Kidney glomerular epithelial cell (primary cell): Measurements from ENCODE around the gene UBE2U.
A peak's percentile ranks its signal among the peaks of the same experiment; 100 is the strongest.

Experiments used
- DNase-seq: peaks from one replicate; lab custom pipeline; 2025; lab: John Stamatoyannopoulos, UW

The UBE2U gene, protein sequence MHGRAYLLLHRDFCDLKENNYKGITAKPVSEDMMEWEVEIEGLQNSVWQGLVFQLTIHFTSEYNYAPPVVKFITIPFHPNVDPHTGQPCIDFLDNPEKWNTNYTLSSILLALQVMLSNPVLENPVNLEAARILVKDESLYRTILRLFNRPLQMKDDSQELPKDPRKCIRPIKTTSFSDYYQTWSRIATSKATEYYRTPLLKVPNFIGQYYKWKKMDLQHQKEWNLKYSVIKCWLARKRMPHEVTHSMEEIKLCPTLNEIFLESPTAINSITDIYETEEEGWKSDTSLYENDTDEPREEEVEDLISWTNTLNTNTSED

DNA sequence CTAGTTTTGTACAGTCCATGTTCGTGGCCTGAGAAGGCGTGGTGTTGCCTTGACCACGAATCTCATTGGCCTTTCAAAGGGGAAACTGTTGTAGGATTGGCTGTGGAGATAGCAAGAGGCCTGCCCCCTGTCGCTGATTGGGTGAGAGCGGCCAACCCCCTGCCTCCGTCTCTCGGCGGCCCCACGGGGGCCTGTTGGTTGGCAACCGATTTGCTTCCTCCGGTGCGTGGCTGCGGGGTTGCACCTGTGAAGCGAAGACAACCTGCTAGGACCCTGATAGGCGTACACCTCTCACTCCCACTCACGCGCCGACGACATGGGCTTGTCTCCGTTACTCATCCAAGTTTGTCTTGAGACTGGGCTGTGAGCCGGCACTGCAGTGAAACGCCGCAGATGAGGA lies at the start of gene UBE2U:
Gene UBE2U (plus strand): TSS at position 204 of the 400 bp plus-strand sequence. CDS start 428 bp downstream, outside the sequence.
- DNase-seq = no peak

DNA sequence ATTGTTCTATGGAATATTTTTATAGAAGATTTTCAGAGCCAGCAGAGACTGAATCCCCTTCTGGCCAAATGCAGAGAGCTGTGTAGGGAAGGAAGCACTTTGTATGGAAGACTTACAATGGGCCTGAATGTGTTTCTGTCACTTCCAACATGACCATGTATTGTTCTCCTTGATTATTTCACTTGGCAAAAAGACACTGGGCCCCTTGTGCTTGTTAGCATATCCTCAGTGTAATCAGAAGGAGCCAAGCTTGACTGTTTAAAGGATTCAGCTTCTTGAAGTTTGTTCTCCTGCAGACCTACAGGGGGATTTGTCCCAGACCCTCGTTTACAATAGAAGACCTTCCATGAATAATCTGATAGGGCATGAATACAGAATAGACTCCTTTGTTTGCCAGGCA lies 48.1 kb upstream of the UBE2U start:
- DNase-seq = no peak

DNA sequence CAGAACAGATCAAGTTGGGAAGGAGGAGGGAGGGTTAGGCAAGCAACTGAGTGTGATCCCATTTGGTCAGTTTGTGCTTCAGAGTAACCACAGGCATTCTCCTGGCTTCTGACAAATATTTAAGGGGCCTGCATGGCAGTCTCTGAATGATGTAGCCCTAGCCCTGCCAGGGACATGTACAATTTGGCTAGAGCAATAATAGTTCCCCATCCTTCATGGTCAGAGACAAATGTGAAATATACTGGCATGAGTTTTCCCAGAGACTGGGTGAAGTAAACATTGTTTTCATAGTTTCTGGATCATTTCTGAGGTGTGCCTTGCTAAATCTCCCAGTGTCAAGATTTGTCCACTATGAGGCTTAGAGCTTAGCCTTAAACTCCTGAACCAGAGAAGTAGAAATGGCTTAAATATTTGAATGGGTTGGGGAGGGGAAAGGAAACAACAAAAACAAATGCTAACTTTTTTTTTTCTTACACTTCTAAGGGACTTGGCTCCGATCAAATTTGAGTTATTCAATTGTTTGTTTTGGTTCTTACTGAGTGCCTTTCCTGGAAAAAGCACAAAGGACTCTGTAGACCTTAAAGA lies 42.0 kb upstream of the UBE2U start:
- no peak for DNase-seq

DNA sequence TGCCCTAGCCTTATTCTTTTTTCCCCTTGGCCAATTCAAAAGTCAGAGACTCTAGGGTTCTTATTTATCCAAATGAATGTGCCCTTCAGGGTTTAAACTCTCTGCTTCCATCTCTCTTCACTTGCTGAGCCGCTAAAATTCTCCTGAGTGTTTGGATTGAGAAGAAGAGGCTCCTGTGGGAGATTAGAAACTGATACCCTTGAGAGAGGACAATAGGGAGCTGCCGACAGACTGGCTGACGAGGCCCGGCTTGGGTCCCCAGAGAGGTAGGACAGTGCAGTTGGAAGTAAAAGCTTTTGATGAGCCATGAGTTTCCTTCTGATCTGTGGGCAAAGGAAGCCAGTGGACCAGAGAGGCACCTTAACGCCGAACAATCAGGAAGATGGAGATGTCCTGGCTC lies 41.3 kb upstream of the UBE2U start:
- no peak for DNase-seq

DNA sequence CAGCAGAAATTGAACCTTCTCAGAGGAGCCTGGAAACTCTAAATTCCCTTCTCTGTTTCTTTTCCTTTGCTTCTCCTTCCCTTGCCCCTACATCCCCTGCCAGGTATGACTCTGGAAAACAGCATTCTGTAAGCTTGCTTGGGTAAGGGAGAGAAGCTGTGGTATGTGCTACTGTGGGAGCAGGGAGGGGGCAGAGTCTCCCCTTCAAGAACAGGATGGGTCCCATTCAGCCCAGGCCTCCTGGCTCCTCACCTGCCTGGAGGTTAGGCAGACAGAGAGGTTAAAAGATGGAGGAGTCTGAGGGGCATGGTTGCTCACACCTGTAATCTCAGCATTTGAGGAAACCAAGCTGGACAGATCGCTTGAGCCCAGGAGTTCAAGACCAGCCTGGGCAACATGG lies 40.6 kb upstream of the UBE2U start:
- no peak for DNase-seq

DNA sequence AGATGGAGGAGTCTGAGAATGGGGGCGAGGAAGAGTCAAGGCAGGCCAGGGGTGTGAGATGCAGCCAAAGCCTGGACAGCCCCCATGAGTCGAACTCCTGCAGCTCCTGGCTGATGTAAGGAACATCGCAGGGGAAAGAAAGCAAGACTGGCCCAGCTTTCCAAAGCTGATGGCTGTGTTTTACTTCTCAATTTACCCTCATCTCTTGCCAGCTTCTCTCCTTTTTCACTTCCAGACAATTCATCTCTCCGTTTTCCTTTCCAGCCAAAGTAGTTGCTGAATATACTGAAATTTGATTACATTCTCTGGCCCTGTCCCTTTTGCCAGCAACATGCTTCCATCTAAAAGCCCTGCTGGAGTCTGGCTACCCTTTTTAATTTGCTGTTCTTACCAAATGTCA lies 40.0 kb upstream of the UBE2U start:
- DNase-seq = no peak

DNA sequence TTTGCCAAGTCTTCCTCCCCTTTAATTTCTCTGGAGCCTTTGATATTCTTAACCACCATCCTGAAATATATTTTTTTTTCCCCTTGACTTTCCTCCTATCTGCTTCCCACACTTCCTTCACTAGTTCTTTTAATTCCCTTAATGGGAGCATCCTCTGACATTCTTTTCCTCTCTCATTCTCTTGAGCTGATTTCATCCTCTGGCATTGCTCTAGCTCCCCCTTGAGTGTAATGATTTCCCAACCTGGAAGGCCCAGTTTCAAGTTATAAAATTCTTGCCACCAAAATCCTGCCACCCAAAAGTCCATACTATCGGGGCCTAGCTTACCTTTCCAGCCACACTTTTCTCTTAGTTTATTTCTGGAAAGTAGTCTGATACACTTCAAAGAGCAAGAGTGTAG lies 39.5 kb upstream of the UBE2U start:
- peak; percentile 56 for DNase-seq

DNA sequence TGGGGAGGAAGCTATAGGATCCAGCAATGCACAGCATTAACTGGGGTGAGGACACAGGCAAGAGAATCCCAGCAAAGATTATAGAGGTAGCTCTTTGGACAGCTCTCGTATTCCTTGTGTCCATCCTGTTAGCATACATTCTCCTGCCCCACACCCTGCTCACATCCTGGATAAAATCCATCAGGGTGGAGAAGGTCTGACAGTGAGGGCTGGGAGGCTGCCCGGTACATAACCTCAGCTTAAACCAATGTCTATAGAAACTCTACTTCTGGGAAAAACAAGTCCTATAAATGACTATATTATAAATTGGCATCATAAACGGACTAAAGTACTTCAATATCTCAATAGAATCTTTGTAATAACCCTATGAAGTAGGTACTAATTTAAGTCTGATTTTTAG lies 36.8 kb upstream of the UBE2U start:
- no peak for DNase-seq

DNA sequence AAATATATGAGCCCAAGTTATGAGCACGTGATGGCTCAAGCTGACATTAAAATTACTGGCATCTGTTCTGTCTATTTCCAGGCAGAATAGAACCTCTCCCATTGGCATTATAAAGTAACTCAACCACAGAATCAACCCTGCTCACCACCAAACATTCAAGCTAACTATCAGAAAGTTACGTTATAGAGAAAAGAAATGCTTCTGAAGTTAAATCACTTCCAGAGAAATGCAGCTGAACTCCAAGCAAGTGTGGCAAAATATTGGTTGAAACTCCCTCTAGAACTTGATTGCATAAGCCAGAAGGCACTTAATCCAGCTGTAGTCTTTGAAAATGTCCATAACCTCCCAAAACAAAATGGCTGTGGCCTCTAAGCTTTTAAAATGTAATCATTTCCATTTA lies 36.2 kb upstream of the UBE2U start:
- DNase-seq = no peak

DNA sequence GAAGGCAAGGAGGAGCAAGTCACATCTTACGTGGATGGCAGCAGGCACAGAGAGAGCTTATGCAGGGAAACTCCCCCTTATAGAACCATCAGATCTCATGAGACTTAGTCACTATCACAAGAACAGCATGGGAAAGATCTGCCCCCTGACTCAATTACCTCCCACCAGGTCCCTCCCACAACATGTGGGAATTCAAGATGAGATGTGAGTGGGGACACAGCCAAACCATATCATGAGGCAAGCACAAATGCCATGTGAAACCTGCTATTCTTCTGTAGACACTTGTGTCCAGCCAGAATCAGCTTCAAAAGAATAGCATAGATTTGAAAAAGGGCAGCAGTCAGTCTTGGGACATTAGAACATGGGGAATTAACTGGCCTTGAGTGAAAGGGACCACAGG lies 32.2 kb upstream of the UBE2U start:
- DNase-seq = no peak

DNA sequence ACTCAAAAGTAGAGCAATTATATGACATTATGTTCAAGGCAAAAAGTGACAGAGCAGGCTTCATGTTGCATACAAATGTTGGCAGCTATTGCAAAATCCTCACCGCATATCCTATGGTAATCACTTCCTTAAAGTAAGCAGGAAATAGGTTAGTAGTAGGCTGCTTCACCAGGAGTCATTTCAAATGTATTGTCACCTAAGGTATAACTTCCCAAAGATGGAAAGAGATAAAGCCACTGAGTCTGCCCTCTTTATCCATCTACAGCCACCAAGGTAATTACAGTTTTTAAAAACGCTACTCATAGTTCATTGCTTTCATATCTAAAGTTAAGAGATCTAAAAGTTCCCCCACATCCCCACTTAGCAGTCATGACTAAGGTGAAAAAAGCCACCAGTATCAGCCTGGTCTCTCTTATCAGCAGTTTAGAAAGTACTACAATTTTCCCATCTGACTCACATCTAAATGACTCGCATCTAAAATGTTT lies 31.6 kb upstream of the UBE2U start:
- peak; percentile 68 for DNase-seq

DNA sequence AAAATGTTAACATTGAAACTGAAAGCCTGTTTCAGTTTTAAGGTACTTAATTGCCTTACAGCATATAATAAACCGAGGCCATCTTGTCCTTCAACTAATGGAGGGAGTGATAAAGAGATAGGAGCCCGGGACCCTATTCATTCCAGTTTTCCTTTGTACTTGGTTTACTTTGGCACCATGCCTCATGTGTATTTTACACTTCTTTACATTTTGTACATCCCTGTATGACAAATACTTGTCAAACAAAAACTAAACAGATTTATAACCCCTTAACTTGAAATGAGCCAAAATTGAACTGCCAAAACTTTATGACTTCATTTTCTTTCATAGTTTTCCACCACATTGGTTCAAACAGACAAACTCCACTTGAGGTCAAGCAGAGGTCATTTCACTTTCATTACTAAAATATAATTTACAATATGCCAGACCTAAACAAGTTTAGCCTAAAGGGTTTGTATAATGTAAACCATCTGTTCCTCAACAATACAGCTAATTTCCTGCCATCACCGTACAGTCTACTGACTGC lies 30.9 kb upstream of the UBE2U start:
- no peak for DNase-seq

DNA sequence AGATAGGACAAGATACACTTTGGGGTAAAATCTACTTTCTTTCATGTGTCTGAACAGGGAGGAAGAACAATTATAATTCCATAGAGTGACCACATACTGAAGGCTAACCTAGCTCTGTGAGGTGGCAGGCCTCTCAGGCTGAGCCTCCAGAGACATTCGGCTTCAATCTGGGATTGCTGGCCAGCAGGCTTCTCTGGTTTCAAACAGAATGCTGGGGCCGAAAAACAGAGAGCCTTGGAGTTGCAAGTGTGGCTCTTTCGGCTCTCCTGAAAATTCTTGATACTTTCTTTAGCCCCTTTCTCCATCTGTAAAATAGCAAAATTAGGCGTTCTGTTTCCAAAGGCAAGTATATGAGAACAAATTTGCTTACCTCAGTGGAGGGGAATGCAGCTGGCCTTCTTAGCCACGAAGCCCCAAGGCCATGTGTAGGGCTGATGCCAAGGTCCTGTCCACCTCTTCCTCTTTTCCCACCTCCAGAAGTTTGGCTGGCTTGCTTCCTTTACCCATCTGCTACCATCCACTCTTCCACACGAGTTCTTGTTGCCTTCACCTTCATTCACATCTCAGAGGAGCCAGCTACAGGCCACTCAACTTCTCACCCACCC lies 30.0 kb upstream of the UBE2U start:
- DNase-seq = no peak

DNA sequence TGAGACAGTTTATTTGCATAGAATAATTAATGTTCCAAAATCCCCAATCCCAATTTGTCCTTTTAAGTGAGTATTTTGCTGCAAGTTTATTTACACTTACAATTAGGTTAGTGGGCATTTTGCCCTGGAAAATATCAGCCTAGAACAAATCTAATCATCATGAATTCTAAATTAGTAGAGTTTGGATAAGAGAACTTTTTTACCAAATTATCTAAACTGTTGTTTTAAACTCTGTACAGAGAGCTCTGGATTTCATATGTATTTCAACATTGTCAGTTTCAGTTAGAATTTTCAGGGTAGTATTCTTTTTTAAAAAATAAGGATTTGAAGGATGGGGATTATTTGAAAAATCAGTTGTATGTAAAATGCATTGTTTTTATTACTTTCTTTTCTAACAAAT lies 27.8 kb upstream of the UBE2U start:
- DNase-seq = no peak

DNA sequence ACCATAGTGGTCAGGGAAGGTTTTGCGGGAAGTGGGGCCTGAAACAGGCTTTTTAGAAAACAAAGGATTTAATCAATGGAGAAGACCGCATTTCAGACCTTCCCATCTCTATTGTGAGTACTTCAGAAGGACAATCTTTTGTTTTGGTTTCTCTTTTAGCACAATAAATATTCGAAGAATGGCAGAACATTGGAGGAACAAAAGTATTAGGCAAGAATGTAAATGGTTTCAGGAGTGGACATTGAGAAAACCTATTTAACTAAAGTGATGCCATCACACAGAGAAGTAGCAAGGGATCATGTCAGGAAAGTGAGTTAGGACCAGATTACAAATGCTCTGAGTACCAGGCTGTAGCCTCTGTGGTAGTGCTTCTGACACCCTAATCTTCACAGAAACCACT lies 26.8 kb upstream of the UBE2U start:
- DNase-seq = no peak

DNA sequence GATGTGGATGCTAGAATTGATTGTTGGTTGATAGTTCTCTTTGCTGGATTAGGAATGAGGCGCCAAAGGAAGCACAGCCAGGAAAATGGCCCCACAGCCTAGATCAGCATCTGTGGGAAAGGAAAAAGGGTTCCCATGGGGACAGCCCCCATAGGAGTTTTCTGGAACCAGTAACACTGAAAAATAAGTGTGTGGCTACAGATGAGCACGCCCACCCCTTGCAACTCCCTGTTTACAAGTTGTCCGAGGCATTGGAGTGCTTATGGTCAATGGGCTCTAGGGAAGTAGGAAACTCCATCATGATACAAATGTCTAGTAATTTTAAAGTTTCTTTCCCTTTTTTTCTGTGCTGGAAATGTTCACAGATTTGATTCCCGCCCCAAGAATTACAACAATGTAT lies 23.8 kb upstream of the UBE2U start:
- no peak for DNase-seq

DNA sequence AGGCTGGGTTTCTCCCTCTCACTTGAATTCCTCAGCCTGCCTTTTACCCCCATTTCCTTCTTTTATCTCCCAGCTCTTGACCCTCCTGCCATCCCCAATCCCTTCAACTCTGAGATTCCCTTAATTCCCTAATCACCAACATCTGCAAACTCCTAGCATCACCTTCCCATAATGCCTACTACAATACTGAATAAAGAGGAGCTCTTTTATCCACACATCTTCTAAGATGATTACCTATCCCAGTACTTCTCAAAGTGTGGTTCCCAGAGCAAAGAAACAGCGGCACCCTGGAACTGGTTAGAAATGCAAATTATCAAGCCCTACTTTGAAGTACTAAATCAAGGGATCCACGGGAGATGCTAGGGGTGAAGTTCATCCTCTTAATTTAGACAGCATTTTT lies 21.2 kb upstream of the UBE2U start:
- no peak for DNase-seq

DNA sequence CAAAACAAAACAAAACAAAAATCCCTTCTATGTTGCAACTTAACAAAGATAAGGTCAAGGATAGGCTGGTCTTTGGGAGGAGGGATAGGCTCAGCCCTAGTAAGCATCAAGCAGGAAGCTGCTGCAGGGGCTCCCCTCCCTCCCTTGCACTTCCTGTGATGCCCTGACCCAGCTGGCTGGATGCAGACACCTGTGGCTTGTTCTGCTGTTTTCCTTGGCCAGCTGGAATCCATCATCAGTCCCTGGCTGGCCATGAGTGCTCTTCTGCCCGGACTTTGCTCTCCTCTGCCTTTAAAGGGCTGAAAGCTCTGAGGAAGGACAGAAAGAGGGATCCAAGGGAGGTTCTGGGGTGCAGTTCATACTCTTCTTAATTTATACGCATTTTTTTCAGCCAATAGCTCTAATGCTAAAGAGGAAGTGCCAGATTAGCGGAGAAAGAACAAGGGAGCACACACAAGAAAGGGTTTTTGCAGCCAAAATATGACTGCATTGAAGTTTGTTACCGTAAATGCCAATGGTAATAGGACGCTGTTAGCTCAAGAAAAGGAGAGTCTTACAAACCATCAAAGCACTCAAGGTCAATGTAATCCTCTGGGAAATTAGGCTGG lies 19.9 kb upstream of the UBE2U start:
- DNase-seq = no peak

DNA sequence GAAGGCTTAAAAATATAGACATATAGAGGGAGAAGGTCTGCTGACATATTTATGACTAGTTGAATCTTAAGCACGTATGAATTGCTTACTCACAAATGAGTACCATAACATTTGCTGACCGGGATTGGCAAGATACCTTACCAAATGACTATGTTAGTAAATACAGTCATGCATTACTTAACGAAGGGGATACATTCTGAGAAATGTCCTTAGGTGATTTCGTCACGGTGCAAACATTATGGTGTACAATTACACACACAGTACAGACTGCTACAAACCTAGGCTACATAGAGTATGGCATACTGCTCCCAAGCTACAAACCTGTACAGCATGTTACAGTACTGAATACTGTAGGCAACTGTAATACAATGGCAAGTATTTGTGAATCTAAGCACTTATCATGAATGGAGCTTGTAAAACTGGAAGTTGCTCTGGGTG lies 19.4 kb upstream of the UBE2U start:
- no peak for DNase-seq

DNA sequence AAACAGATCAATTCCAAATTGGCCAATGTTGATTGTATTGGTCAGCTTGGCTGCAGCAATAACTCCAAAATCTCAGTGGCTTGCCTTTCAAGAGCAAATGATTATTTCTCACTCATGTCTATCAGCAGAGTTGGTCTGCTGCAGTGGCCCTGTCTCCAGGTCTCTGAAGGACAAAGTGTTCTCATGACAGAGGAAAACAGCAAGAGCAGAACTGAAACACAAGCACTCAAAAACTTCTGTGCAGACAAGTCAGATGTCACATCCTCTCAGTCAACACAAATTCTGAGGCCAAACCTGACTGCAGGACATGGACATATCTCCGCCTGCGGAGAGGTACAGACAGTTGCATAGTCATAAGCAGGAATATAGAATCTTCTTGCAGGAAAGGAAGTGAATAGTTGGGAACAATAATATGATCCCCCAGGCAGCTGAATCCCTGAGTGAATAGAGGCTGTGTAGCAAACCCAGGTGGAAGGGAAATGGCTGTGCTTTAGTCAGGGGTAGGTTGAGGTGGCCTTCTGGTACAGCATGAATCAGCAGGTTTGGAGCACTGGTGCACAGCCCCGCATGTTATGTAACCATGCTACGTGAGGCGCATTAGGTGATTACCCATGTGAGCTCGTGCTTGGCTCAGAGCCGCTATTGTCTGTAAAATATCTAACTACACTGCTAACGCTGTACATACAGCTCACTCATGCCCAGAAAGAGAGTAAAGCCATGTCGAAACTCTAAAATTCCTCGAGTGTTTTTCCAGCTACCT lies 17.1 kb upstream of the UBE2U start:
- peak; percentile 44 for DNase-seq

DNA sequence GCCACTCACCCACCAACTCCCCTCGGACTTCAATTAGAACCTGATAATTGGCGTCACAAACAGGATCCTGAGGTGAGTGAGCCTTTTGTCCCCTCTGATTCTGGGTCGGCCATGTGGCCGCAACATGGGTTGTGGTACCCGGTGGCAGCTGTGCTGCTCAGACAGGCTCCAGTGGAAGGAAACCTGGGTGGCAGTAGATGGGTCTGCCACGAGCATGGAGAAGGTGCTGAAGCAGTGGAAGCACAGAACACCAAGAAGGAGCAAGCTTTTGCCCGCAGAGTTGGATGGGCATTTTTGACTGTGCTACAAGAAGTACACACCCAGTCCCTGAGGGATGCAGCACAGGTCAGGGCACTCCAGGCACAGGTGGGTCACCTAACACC lies 16.5 kb upstream of the UBE2U start:
- no peak for DNase-seq

DNA sequence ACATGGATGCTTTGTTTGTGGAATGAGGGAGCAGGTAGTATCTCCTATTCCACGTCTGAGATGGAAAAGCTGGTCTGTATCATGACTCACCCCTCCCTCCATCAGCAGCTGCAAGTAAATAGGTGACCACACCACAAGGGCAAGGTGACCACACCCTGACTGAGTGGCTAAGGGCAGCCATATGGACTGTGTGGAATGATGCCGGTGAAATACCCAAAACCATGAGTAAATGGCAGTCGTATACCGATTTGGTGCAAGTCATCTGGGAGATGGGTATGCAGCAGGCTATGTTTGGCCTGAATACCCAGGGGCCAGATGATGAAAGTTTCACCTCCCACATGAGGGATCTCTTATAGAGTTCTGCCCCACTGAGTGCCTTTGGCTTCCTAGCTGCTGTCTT lies 15.8 kb upstream of the UBE2U start:
- DNase-seq = no peak
